Endothelial cell (in vitro differentiated cells): Measurements from ENCODE around the gene GALC. TPM values are rescaled to one million over a fixed set of nuclear protein-coding genes. Genes with fewer than 3 reads are reported as not detected.

Experiments used
- DNase-seq: peaks from one replicate; pipeline ENCODE4 v3.0.0; 2021; ENCODE audit warnings: low spot score
- H3K27ac Mint-ChIP-seq: one replicate; pipeline ENCODE4 v1.8.0; 2021; ENCODE audit warnings: mixed read lengths, inconsistent platforms; ENCODE audit not compliant: unreplicated experiment
- H3K27me3 Mint-ChIP-seq: one replicate; pipeline ENCODE4 v1.8.0; 2021; ENCODE audit warnings: mild to moderate bottlenecking, moderate library complexity, mixed read lengths, inconsistent platforms; ENCODE audit not compliant: unreplicated experiment
- H3K36me3 Mint-ChIP-seq: one replicate; pipeline ENCODE4 v1.8.0; 2021; ENCODE audit warnings: mild to moderate bottlenecking, low read depth, mixed read lengths, inconsistent platforms; ENCODE audit not compliant: unreplicated experiment
- H3K4me1 Mint-ChIP-seq: one replicate; pipeline ENCODE4 v1.8.0; 2021; ENCODE audit warnings: mild to moderate bottlenecking, mixed read lengths, inconsistent platforms; ENCODE audit not compliant: unreplicated experiment
- H3K4me3 Mint-ChIP-seq: one replicate; pipeline ENCODE4 v1.8.0; 2021; ENCODE audit warnings: mild to moderate bottlenecking, mixed read lengths, inconsistent platforms; ENCODE audit not compliant: unreplicated experiment
- H3K9me3 Mint-ChIP-seq: one replicate; pipeline ENCODE4 v1.8.0; 2021; ENCODE audit warnings: mixed read lengths, inconsistent platforms; ENCODE audit not compliant: unreplicated experiment
- CTCF ChIP-seq: fragments of 200-600 bp; sonication (generic); IDR thresholded peaks from one replicate; pipeline ENCODE4 v1.5.0; 2021; ENCODE audit warnings: antibody characterized with exemption; ENCODE audit not compliant: unreplicated experiment
- total RNA-seq: library from RNA; stranded (reverse); fragmentation: NEBNext Ultra II Directional; extraction: Animal tissue kit (Norgen Biotek cat#: 25700); gene quantifications from one replicate; pipeline ENCODE4 v1.2.1, GENCODE V29; 2021; ENCODE audit not compliant: unreplicated experiment

Gene GALC
- total RNA-seq, 1 donor from 2014 or later, result 77.1 TPM

- Mint-ChIP-seq H3K27me3 (no peaks in the 10 kb centered on the region), H3K4me1 (peaks cover 3% of the 10 kb centered on the region), H3K27ac (no peak overlapping the region), H3K36me3 (no peaks in the 10 kb centered on the region), H3K9me3 (no peaks in the 10 kb centered on the region), H3K4me3 (no peak overlapping the region)
- DNase-seq, result no peak
- no peak for TF ChIP-seq CTCF
Observed at GRCh38 chr14:88036422-88036821, 43.4 kb upstream of the GALC start.

- H3K9me3 Mint-ChIP-seq, result no peaks in the 10 kb centered on the region
- H3K4me3 Mint-ChIP-seq, result no peak overlapping the region
- no peak for DNase-seq
- no peaks in the 10 kb centered on the region for H3K36me3 Mint-ChIP-seq
- no peaks in the 10 kb centered on the region for H3K27me3 Mint-ChIP-seq
- TF ChIP-seq CTCF, result no peak
- H3K27ac Mint-ChIP-seq, result no peak overlapping the region
- peaks cover 4% of the 10 kb centered on the region for H3K4me1 Mint-ChIP-seq
Observed at GRCh38 chr14:88034076-88034475, 41.1 kb upstream of the GALC start.

- no peaks in the 10 kb centered on the region for H3K9me3 Mint-ChIP-seq
- H3K4me1 Mint-ChIP-seq, result peaks cover 5% of the 10 kb centered on the region
- H3K36me3 Mint-ChIP-seq, result no peaks in the 10 kb centered on the region
- no peaks in the 10 kb centered on the region for H3K27me3 Mint-ChIP-seq
- no peak overlapping the region for H3K27ac Mint-ChIP-seq
- no peak for TF ChIP-seq CTCF
- DNase-seq, result no peak
- no peak overlapping the region for H3K4me3 Mint-ChIP-seq
Observed at GRCh38 chr14:88032373-88032772, 39.4 kb upstream of the GALC start.

GRCh38 chr14:88030892-88031291 is 37.9 kb upstream of the GALC start:
- H3K4me1 Mint-ChIP-seq, result peaks cover 17% of the 10 kb centered on the region
- no peaks in the 10 kb centered on the region for H3K36me3 Mint-ChIP-seq
- H3K27me3 Mint-ChIP-seq, result no peaks in the 10 kb centered on the region
- no peaks in the 10 kb centered on the region for H3K9me3 Mint-ChIP-seq
- no peak overlapping the region for H3K27ac Mint-ChIP-seq
- no peak for TF ChIP-seq CTCF
- no peak for DNase-seq
- no peak overlapping the region for H3K4me3 Mint-ChIP-seq

- Mint-ChIP-seq H3K27ac (no peak overlapping the region), H3K27me3 (no peaks in the 10 kb centered on the region), H3K36me3 (no peaks in the 10 kb centered on the region), H3K4me1 (peaks cover 25% of the 10 kb centered on the region), H3K4me3 (no peak overlapping the region), H3K9me3 (no peaks in the 10 kb centered on the region)
- DNase-seq, result no peak
- no peak for TF ChIP-seq CTCF
Observed at GRCh38 chr14:88030079-88030478, 37.1 kb upstream of the GALC start.
